Inferior parietal cortex (tissue), 1 donor: ENCODE measurements around the gene TTC6.
"Not testable (repeated sequence)": the region's sequence is repeated elsewhere in the genome, so short reads cannot be mapped to it uniquely, and the experiment has no call there.

ENCODE experiments used
- DNase-seq: peaks from one replicate; pipeline ENCODE4 v3.0.0-alpha.2; 2016; ENCODE audit errors: extremely low spot score

Gene TTC6

DNA sequence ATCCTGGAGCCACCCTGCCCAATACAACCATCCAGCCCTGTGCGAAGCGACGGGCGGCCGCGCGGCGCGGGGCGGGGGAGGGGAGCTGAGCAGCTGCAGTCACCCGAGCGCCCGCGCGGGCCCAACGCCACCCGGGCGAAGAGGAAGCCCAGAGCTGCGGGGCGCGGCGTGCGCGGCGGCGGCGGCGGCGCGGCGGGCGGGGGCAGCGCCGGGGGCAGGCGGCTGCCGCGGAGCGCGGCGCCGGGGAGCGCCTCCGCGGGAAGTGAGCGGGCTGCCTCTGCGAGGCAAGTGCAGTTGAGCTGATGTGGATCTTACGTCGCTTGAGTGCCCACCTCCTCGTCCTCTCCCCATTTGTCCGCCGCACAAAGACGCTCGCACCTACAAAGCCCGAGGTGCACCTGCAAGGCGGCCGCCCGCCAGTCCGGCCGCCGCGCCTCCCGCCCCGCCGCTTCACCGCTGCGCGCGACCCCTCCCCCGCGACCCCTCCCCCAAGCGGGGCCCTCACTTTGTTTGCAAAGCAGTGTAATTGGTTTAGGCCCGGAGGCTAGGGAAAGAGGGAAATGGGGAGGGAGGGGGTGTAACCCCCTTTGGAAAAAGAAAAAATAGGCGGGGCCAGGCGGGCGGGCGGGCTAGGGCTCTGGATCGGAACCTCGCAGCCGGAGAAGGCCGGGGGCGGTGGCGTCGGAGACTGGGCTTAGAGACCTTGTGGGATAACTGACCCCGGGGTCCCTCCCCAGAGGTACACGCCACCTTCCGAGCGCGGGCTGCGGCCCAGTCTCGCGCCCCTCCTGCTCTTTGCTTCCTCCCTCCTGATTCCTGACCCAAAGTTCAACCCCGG, at the start of gene TTC6, which contains the start of gene FOXA1:
Gene TTC6 (plus strand): TSS at position 659 of the 838 bp plus-strand sequence. CDS start 26,436 bp downstream, outside the sequence.
Gene FOXA1 (minus strand): TSS at position 279 of the 838 bp plus-strand sequence. CDS start 277 bp downstream, at position 2.
- DNase-seq, result no peak

- DNase-seq, result no peak
Measured at GRCh38 chr14:37546621-37547447, 48.6 kb upstream of the TTC6 start.

DNA sequence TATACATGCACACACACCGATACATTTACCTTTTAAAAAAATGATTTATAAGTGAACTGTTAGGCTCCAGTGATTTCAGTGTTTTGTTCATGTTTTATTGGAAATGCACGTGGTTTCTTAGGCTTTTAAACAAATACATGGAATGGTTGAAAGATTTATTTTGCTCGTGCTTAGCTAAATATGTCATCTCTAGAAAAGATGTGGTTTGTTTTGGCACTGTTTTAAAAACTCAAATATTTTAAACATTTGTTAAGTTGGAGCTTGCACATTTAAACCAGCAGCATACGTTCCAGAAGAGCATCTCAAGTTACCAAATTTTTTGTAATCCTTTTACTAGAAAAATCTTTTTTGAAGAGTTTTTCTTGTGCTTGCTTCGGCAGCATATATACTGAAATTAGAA, 44.9 kb upstream of the TTC6 start:
- no peak for DNase-seq

- DNase-seq, result no peak
Measured at GRCh38 chr14:37551119-37551518, 44.3 kb upstream of the TTC6 start.

- no peak for DNase-seq
Measured at GRCh38 chr14:37553935-37554550, 41.4 kb upstream of the TTC6 start.

- DNase-seq, result not testable (repeated sequence)
Measured at GRCh38 chr14:37555596-37555995, 39.8 kb upstream of the TTC6 start.

DNA sequence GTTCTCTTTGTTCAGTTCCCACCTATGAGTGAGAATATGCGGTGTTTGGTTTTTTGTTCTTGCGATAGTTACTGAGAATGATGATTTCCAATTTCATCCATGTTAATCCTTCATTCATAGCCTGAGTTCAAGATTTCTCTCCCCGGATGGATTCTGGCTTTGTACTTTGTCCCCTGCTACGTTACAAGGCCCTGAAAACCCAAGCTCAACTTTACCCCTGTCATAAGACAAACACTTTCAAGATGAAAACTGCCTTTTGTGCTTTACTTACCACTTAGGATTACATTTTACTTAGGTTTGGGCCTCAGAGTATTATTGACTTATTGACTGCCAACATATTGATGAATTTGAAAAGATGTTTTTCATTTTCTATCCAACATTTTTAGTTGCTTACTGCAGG, 36.7 kb upstream of the TTC6 start:
- DNase-seq, result no peak

GRCh38 chr14:37559386-37559785, 36.0 kb upstream of the TTC6 start:
- DNase-seq, result no peak

- DNase-seq, result no peak
Measured at GRCh38 chr14:37563189-37563588, 32.2 kb upstream of the TTC6 start.

DNA sequence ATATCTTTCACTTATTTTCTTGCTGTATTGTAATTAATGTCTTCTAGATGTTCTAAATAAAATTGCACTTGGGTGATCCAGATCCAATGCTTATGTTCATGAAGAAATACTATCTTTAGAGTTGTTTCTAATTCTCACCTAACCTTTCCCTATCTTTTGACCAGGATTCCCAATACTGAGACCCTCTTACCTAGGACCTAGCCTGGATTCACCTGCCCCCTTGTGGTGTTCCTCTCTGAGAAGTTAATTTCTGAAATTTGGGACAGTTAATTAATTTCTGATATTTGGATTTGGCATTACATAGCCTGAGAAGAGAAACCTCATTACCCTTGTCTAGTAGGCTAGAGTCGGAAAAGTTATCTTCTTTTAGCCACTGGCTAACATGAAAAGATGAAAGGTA, 29.9 kb upstream of the TTC6 start:
- DNase-seq, result no peak

- DNase-seq, result no peak
Measured at GRCh38 chr14:37566811-37567371, 28.5 kb upstream of the TTC6 start.

DNA sequence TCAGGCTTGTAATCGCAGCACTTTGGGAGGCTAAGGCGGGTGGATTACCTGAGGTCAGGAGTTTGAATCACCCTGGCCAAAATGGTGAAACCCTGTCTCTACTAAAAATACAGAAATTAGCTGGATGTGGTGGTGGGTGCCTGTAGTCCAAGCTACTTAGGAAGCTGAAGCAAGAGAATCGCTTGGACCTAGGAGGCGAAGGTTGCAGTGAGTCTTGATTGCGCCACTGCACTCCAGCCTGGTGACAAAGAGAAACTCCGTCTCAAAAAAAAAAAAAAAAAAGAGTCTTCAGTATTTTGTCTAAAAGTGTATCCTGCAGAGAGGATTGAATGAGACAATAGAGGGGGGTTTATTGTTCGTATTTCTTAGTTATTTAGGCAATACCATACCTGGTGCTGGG, 25.7 kb upstream of the TTC6 start:
- DNase-seq, result no peak

DNA sequence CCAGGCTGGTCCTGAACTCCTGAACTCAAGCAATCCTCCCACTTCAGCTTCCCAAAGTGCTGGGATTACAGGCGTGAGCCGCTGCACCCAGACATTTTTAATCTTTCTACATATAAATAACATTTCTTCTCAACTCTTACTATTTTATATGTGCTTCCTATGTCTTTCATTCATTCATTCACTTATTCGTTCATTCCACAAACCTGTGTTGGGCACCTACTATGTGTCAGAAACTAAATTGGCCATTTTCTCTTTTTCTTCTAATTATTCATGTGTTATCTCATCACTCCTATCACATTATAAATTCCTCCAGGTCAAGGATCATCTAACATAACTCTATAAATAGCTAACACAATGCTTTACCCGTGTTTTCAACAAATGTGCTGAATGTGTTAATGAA, 24.0 kb upstream of the TTC6 start:
- DNase-seq, result no peak

DNA sequence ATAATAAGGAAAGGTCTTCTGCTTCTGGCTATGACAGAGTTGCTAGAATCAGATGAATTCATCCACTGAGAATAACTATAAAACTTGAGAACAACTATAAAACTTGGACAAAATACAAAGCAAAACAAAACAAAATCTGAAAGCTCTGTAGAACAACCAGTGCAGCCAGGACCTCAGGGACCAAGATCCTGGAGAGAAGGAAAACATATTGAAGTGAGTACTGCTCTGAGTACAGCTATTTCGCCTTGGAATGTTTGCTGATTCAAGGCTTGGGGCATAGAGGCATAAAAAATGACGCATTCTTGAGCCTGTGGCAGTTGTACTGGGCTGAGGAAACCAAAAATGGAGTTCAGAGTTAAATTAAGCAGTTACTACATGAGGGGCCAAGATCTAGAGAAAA, 22.1 kb upstream of the TTC6 start:
- DNase-seq, result no peak

GRCh38 chr14:37579274-37579673, 16.2 kb upstream of the TTC6 start:
- no peak for DNase-seq

GRCh38 chr14:37580146-37580545, 15.3 kb upstream of the TTC6 start:
- no peak for DNase-seq

GRCh38 chr14:37583358-37584210, 11.8 kb upstream of the TTC6 start:
- no peak for DNase-seq

DNA sequence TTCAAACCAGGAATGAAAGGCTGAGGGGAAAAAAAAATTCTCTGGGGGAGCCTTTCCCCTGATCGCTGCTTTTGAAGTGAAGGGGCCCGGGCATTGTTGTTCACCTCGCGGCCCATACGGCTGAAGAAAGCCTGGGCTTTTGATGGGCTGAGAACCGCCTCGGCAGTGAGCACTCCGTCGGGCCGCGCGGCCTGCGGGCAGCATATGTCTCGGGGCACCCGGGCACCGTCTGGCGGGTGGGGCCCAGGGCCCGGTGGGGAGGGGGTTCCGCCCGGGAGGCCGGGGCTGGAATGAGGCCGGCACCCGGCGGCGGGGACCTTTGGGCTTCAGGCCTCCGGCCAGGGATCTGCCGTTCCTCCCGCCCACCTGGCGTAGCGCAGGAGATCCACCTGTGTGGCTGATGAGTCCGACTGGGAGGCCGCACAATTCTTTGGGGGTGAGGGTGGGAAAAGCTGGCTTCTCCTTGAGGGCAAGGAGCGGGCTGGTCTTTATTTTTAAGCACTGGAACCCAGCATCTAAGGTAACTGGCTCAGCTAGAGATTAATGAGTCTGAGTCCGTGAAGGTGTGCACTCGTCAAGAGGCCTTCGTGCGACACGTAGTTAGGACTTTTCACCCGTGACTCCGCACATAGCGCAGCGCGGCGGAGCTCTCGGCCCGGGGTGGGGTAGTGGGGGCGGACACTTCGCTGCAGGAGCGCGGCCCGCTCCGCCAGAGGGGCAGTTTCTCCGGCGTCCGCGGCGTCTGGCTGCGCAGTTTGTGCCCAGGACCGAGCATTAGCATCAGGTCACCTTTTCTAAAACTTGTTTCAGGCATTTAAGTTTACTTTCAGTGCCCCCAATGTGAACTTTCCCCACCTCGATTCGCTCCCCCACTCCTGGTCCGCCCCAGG, 11.0 kb upstream of the TTC6 start:
- DNase-seq, result no peak

DNA sequence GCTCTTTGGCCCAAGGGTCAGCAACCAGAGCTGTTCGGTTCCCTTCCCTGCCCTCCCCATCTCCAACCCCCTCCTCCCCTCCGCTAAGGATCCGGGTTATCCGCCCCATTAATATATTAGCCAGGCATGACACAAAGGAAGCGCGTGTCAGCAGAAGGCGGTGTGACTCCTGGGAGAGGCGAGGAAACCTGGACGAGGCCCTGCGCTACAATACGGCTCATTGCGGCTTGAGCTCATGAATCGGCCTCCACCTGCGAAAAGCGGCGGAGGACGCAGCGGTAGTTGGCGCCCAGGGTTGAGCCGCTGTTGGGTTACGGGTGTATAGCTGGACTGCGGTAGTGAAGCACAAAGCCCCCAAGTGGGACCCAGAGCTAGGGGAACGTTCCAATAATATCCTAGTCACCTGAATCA, 10.3 kb upstream of the TTC6 start:
- no peak for DNase-seq
